NCI-H1092 (cell line): Measurements from ENCODE around the gene ERBB2.
"Not testable (repeated sequence)": the region's sequence is repeated elsewhere in the genome, so short reads cannot be mapped to it uniquely, and the experiment has no call there.

Experiments used
- DNase-seq: peaks from one replicate; lab custom pipeline; 2025; lab: John Stamatoyannopoulos, UW

The ERBB2 gene

DNA sequence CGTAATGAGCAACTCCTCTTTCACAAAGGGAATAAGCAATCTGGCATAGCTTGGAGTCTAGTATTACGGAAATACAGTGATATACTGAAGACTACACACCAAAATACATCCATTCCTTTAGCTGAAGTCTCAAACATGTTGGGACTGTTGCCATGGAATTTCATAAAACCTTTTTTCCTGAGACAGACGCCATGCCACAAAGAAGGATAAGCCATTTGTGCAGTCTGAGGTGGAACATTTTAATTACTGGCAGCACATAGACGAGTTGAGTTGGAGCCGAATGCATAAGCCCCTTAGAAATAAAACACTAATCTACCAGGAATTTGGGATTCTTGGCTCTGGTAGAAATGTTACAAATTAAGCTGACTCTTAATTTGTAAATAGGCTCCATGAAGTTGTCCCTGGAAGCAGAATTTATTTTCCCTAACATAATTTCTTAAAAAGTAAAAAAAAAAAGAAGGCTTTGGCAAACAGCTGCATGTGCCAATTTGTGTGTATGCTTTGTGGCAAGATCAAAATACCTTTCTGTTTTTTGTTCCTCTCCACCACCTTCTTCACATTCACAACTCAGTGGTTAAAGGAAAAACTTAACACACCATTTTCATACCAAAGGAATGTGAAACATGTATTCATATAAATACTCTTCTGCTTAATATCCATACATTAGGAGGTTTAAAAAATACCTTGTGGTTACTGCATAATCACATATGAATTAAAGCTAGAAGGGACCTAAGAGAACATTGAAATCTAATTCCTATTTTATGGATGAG lies 63.4 kb downstream of the ERBB2 start:
- no peak for DNase-seq

DNA sequence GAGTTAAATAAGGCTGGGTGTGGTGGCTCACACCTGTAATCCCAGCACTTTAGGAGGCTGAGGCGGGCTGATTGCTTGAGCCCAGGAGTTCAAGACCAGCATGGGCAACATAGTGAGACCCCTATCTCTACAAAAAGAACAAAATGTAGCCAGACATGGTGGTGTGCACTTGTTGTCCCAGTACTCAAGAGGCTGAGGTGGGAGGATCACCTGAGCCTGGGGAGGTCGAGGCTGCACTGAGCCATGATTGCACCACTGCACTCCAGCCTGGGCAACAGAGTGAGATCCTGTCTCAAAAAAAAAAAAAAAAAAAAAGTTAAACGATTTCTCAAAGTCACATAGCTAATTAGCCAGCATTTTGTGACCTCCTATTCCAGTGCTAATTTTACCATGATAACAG lies 64.3 kb downstream of the ERBB2 start:
- not testable (repeated sequence) for DNase-seq

DNA sequence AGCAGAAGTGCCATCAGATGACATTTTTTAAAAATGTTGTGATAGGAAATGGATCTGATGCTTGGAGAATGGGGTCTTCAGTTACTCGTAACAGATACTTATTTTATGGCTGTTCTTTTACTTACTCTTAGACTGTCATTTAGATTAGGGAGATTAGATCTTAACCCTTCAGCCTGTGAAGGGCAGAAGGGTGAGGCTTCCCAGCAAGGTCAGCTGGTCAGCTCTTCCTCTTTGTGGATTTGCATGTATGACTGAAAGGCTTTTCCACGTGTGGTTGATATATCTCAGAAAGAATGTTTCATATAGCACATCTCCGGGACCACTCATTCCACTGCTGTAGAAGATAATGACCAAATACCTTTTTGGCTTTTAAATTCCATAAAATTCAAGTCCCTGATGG lies 65.3 kb downstream of the ERBB2 start:
- DNase-seq: no peak

DNA sequence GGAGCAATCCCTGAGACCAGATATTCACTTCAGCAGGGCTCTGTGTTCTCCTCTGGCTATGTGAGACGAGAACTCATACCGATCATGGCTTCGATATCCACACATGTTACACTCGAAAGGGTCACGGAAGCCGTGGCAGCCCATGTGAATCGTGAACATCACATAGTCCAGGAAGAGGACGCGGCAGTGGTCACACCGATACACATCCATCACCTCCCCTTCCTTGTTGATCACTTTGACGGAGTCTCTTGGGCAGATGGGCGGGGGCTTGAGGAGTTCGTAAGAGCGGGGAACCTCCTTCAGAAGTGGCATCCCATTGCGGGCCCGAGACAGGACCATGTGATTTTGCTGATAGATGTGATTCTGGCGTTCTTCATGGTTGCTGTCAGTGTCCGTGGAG lies 65.9 kb downstream of the ERBB2 start:
- no peak for DNase-seq

DNA sequence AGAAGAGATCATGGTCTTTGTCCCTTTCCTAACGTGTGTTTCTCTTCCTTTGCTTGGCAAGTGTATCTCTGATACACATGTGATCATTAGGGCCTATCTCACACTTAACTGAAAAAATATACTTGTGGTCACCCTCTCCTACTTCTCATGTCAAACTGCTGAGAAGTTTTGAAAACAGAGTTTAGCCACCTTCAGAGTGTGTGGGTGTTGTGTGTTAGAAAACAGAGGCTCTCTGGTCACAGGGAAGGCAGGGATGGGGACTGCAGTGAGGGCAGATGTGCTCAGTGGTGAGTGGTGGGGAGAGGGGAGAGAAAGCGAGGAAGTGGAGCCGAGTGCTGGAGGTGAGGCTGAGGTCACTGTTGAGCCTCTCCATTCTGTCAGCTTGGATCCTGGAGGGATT lies 67.3 kb downstream of the ERBB2 start:
- no peak for DNase-seq

DNA sequence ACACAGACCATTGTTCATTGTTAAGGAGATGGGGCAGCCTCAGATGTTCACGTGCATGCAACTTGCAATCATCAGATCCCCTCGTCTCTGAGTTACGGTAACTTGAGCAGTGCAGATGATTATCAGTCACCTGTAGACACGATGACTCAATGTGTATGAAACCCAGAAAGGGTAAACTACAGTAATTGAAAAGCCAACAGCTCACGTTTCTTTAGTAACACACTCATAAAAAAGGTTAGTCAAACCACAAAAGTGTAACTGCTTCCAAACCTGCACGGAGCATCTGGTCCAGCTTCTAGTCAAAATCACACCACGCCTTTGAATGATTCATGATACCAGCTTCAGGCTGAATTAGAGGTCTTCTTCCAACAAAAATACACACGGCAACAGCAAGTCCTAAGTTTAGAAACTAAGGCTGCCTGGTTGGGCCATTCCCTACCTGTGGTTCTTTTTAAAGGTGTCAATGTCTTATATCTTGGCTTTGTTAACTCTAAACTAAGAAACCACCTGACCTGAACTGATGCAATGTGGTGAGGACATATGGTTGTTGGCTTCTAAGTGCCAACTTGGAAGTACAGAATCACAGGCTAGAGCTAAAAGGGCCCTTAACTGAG lies 70.2 kb downstream of the ERBB2 start:
- no peak for DNase-seq

DNA sequence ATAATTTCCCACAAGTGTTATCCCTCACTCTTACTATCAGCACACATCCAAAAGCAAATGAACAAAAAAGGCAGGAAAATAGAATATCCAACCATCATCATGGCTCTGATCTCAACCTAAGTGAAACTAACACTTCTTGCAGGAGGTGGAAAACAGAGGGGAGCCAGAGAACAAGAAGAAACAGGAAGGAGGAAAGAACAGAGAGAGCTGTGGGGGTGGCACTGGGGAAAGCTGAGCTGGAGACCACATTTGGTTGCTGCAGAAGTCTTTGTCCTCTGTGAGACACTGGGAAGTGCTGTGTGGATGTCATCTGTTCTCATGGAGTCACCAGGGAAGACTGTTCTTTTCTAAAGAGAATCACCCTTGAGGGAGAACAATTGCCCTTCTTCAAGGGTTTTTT lies 72.6 kb downstream of the ERBB2 start:
- DNase-seq: no peak

DNA sequence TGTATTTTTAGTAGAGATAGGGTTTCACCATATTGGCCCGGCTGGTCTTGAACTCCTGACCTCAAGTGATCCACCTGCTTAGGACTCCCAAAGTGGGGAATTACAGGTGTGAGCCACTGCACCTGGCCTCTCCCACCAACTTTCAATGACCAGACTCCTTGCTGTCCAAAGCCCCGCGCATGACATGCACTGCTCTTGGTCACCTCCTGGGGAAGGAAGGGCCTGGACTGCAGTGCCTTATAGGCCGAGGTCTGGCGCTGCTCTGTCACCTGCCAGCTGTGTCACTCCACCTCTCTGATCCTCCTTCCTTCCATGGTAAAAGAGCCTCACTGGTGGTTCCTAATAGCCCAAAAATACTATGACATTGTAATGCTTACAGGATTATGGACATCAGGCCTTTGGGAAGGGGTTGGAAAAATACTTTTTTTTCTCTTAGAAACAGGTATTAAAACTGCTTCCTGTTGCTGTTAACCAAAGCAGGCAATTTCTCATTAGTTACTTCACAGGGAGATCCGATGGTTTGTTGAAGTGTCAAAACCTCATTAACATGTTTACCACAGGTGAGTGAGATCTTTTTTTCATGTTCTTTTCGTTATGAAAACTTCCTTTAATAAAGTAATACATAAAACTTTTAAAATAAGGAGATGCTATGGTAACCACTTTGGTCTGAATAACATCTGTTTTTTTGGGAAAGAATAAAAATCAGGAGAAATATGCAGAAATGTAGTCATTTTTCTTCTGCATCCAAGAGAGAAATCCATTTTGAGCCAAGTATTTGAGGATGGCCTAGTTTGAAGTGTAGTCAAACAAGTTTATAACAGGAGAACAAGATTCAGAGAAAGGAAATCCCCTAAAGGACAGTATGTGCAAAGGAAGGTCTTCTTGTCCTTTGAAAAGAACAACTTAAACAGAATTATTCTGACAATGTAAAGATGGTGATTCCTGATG lies 73.4 kb downstream of the ERBB2 start:
- DNase-seq: no peak

DNA sequence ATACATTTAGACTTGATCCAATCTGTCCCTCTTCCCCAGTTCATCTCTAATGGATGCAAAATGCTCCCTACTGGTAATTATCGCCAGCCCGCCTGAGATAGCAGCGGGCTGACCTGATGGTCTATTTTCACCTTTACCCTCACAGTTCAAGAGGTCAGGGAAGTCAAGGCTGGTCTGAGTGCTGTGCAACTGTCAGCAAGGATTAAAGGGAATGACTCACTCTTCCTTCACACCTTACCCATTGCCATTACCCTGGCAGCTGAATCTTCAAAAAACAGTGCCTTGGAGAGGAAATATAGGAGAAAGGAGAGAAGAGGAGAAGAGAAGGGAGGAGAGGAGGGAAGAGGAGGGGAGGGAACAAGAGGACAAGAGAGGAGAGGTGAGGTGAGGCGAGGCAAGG lies 74.2 kb downstream of the ERBB2 start:
- DNase-seq: no peak

DNA sequence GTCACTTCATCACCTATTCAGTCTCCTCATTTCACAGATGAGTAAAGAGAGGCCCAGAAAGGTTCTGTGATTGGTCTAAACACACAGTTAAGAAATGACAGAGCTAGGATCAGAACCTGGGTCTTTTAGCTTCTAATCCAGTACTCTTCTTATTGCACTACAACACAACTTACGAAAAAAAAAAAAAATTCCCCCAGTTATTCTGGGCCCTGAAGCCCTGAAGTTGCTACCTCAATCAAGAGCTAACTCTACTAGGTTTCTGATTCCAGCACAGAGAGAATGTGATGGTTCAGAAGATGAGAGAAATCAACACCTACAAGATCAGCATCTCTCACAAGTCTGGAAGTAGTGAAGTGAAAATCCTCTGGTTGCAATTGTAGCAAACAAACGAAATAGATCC lies 75.2 kb downstream of the ERBB2 start:
- DNase-seq: no peak

DNA sequence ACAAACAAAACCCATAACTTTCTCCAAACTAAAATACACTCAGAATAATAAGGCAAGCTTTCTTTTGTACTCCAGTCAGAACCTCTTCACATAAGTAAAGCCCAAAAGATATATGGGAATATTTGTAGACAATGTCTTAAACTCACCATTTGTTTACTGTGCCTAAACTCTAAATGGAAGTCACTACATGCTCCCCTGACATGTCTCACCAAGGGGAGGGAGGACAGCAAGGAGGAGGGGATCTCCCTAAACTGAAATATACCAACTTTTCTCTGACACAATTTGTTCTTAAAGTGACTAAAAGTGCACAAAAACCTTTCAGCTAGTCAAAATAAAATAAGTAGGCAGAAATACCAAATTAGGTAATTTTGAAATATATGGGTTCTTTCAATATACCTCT lies 76.4 kb downstream of the ERBB2 start:
- no peak for DNase-seq

DNA sequence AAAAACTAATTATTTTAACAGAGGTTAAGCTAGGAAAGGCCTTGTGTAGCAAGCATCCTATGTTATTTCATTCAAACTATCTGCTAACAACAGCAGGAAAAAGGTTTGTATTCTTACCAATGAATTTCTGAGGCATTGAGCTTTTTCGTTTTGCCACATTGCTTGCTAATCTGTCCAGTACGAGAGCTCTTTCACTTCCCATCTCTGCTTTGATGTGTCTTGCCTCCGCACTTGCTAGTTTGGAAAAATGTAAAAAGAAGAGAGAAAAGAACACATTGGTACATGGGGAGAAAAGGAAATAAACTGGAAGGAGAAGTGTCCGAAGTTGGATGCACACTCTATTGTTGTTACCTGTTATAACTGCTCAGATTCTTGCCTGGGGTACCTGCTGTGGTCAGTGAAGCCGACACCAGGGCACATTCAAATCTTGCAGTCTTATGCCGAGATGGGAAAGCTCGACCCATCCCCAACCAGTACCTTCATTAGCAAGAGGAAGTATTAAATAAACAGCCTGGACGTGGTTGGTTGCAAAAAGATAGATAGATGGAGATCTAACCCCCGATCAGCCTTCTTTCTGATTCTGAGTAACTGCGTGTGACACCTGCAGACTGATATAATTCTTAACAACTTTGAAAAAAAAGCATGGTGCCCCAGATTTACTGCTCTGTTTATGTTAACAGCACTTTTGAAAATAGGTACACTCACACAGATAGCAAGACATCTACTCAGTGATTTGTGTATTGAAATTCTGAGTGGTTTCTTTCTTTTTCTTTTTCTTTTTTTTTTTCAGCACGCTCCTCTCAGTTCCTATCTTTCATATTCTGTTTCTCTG lies 77.9 kb downstream of the ERBB2 start:
- DNase-seq: no peak
